Measurements from ENCODE around the gene SKAP2. TPM values are rescaled to one million over a fixed set of nuclear protein-coding genes. Genes with fewer than 3 reads are reported as not detected.

SKAP2 gene
- polyA plus RNA-seq, 3 donors = 19.2 to 204 (median 158) TPM

- Histone ChIP-seq H3K79me2 (ENCODE audit: insufficient read depth, low read length) (no peaks in the 10 kb centered on the region), H3K4me3 (replicated peaks in 1 of 3; ENCODE audit: low read depth in 2 of 3, low read length in 3 of 3) (no peak overlapping the region), H3K9me3 (replicated peaks in 1 of 2; ENCODE audit: control insufficient read depth in 1 of 2, insufficient read depth in 1 of 2, low read length in 2 of 2) (no peaks in the 10 kb centered on the region), H3K4me1 (ENCODE audit: control insufficient read depth in 1 of 2, insufficient read depth in 2 of 2, low read length in 2 of 2) (no peaks in the 10 kb centered on the region), H2AFZ (ENCODE audit: insufficient read depth, low read depth, low read length, poor library complexity, severe bottlenecking) (no peak overlapping the region), H3K4me2 (replicated peaks; ENCODE audit: extremely low read depth, low read length, poor library complexity, severe bottlenecking) (no peak overlapping the region), H3K27me3 (ENCODE audit: control insufficient read depth in 2 of 2, insufficient read depth in 2 of 2, low read length in 2 of 2) (no peaks in the 10 kb centered on the region), H3K9ac (ENCODE audit: insufficient read depth, low read length, poor library complexity, severe bottlenecking) (no peak overlapping the region), H3K27ac (ENCODE audit: low read depth in 1 of 2, low read length in 2 of 2) (no peak overlapping the region), H3K36me3 (replicated peaks in 1 of 2; ENCODE audit: control insufficient read depth in 1 of 2, insufficient read depth in 2 of 2, low read length in 2 of 2) (no peaks in the 10 kb centered on the region), H4K20me1 (ENCODE audit: insufficient read depth, low read length) (no peaks in the 10 kb centered on the region)
- no peaks in the 10 kb centered on the region for H3K4me1 Mint-ChIP-seq
- TF ChIP-seq CTCF (IDR thresholded peaks at IDR 0.05) = no peak
- peaks cover 0 to 7% (median 0%) of the 10 kb centered on the region in 7 donors for H3K9me3 Mint-ChIP-seq
- H3K27me3 Mint-ChIP-seq (ENCODE audit: low read depth in 3 of 3) = peaks cover 0 to 3% (median 0%) of the 10 kb centered on the region in 3 donors
- peaks cover 2 to 6% of the 10 kb centered on the region in 2 donors for H3K36me3 Mint-ChIP-seq
- 88% methylated on average over 6 of the region's 12 CpGs for WGBS (ENCODE audit: insufficient coverage)
- no peak for DNase-seq
- H3K4me3 Mint-ChIP-seq = no peak overlapping the region
- no peak overlapping the region for H3K27ac Mint-ChIP-seq
- intact Hi-C loops (cut with micrococcal nuclease) = no loop called here
Measured at GRCh38 chr7:26620352-26620751, 244.0 kb downstream of the SKAP2 start.

- Histone ChIP-seq H3K27me3 (ENCODE audit: control insufficient read depth in 2 of 2, insufficient read depth in 2 of 2, low read length in 2 of 2) (no peaks in the 10 kb centered on the region), H3K79me2 (ENCODE audit: insufficient read depth, low read length) (no peaks in the 10 kb centered on the region), H3K4me3 (replicated peaks in 1 of 3; ENCODE audit: low read depth in 2 of 3, low read length in 3 of 3) (no peak overlapping the region), H3K9me3 (replicated peaks in 1 of 2; ENCODE audit: control insufficient read depth in 1 of 2, insufficient read depth in 1 of 2, low read length in 2 of 2) (no peaks in the 10 kb centered on the region), H2AFZ (ENCODE audit: insufficient read depth, low read depth, low read length, poor library complexity, severe bottlenecking) (no peak overlapping the region), H3K27ac (ENCODE audit: low read depth in 1 of 2, low read length in 2 of 2) (no peak overlapping the region), H3K36me3 (replicated peaks in 1 of 2; ENCODE audit: control insufficient read depth in 1 of 2, insufficient read depth in 2 of 2, low read length in 2 of 2) (no peaks in the 10 kb centered on the region), H4K20me1 (ENCODE audit: insufficient read depth, low read length) (no peaks in the 10 kb centered on the region), H3K9ac (ENCODE audit: insufficient read depth, low read length, poor library complexity, severe bottlenecking) (no peak overlapping the region), H3K4me2 (replicated peaks; ENCODE audit: extremely low read depth, low read length, poor library complexity, severe bottlenecking) (no peak overlapping the region), H3K4me1 (ENCODE audit: control insufficient read depth in 1 of 2, insufficient read depth in 2 of 2, low read length in 2 of 2) (no peaks in the 10 kb centered on the region)
- peaks cover 0 to 7% (median 0%) of the 10 kb centered on the region in 7 donors for H3K9me3 Mint-ChIP-seq
- 93% methylated on average over 3 of the region's 4 CpGs for WGBS (ENCODE audit: insufficient coverage)
- intact Hi-C loops (cut with micrococcal nuclease) = no loop called here
- peaks cover 0 to 3% (median 0%) of the 10 kb centered on the region in 3 donors for H3K27me3 Mint-ChIP-seq (ENCODE audit: low read depth in 3 of 3)
- H3K4me1 Mint-ChIP-seq = no peaks in the 10 kb centered on the region
- H3K27ac Mint-ChIP-seq = no peak overlapping the region
- no peak overlapping the region for H3K4me3 Mint-ChIP-seq
- no peak for TF ChIP-seq CTCF (IDR thresholded peaks at IDR 0.05)
- peaks cover 2 to 6% of the 10 kb centered on the region in 2 donors for H3K36me3 Mint-ChIP-seq
- DNase-seq = no peak
Measured at GRCh38 chr7:26619348-26619984, 244.9 kb downstream of the SKAP2 start.

All from CD14-positive monocyte (primary cell).